GM21381 (cell line): ENCODE results near the gene FUS.

Experiments
- ATAC-seq: cut with Tn5 transposase; IDR thresholded peaks from one replicate; pipeline ENCODE4 v1.9.1; 2021; ENCODE audit warnings: mild to moderate bottlenecking, moderate library complexity; ENCODE audit not compliant: unreplicated experiment

FUS gene

GRCh38 chr16:31200821-31201568 is 21.1 kb downstream of the FUS start:
- no peak for ATAC-seq

- ATAC-seq: peak; percentile 48
Measured at GRCh38 chr16:31201582-31202413, 21.9 kb downstream of the FUS start.

- ATAC-seq: peak; percentile 41
Measured at GRCh38 chr16:31202414-31203375, 22.8 kb downstream of the FUS start, which contains the start of gene PYCARD. PYCARD (minus strand) TSS chr16:31202760; CDS start chr16:31202690, 70 bp downstream.

GRCh38 chr16:31204871-31205666 is 25.1 kb downstream of the FUS start:
- ATAC-seq: no peak

- no peak for ATAC-seq
Measured at GRCh38 chr16:31206776-31207175, 26.8 kb downstream of the FUS start.

GRCh38 chr16:31213342-31213741 is 33.4 kb downstream of the FUS start:
- ATAC-seq: no peak

GRCh38 chr16:31213877-31214707 is 34.2 kb downstream of the FUS start, which contains the start of gene TRIM72:
TRIM72 (plus strand) TSS chr16:31214119; CDS start chr16:31214739, 620 bp downstream.
- no peak for ATAC-seq

- ATAC-seq: no peak
Measured at GRCh38 chr16:31214708-31215286, 34.9 kb downstream of the FUS start.

- no peak for ATAC-seq
Measured at GRCh38 chr16:31215287-31216162, 35.6 kb downstream of the FUS start.

- no peak for ATAC-seq
Measured at GRCh38 chr16:31216422-31217135, 36.6 kb downstream of the FUS start, which contains the start of gene PYDC1. PYDC1 (minus strand) TSS chr16:31217135; CDS start chr16:31217028, 107 bp downstream.

- no peak for ATAC-seq
Measured at GRCh38 chr16:31217136-31217530, 37.2 kb downstream of the FUS start.

GRCh38 chr16:31219154-31219741 is 39.3 kb downstream of the FUS start:
- no peak for ATAC-seq

- ATAC-seq: no peak
Measured at GRCh38 chr16:31221357-31222160, 41.6 kb downstream of the FUS start.

- ATAC-seq: no peak
Measured at GRCh38 chr16:31223044-31223443, 43.1 kb downstream of the FUS start.

- no peak for ATAC-seq
Measured at GRCh38 chr16:31224092-31224955, 44.4 kb downstream of the FUS start.
